Stomach smooth muscle (tissue), 2 donors: ENCODE results near the gene ELMO1.

Experiments
- H3K27ac ChIP-seq: one replicate; pipeline ENCODE4 v1.7.0; 2013; ENCODE audit warnings: mild to moderate bottlenecking, low read length, inconsistent platforms
- H3K27me3 ChIP-seq, 2 donors: one replicate each; pipeline ENCODE4 v1.7.0; 2013; ENCODE audit warnings: low read length in 2 of 2; ENCODE audit not compliant: insufficient read depth in 2 of 2, control insufficient read depth in 1 of 2
- H3K36me3 ChIP-seq, 2 donors: one replicate each; pipeline ENCODE4 v1.7.0; 2013; ENCODE audit warnings: low read length in 2 of 2; ENCODE audit not compliant: control insufficient read depth in 2 of 2, insufficient read depth in 2 of 2
- H3K4me1 ChIP-seq: one replicate; pipeline ENCODE4 v1.7.0; 2013; ENCODE audit warnings: low read length; ENCODE audit not compliant: control insufficient read depth, insufficient read depth
- H3K4me3 ChIP-seq, 2 donors: one replicate each; pipeline ENCODE4 v1.7.0; 2013; ENCODE audit warnings: low read length in 2 of 2
- H3K9ac ChIP-seq, 2 donors: one replicate each; pipeline ENCODE4 v1.7.0; 2013; ENCODE audit warnings: low read length in 2 of 2, mild to moderate bottlenecking in 1 of 2
- H3K9me3 ChIP-seq, 2 donors: one replicate each; pipeline ENCODE4 v1.7.0; 2013; ENCODE audit warnings: low read length in 2 of 2; ENCODE audit not compliant: control insufficient read depth in 2 of 2
- donor health status: healthy.
- donor health status: Pancreatic carcinoma.

Gene ELMO1

DNA sequence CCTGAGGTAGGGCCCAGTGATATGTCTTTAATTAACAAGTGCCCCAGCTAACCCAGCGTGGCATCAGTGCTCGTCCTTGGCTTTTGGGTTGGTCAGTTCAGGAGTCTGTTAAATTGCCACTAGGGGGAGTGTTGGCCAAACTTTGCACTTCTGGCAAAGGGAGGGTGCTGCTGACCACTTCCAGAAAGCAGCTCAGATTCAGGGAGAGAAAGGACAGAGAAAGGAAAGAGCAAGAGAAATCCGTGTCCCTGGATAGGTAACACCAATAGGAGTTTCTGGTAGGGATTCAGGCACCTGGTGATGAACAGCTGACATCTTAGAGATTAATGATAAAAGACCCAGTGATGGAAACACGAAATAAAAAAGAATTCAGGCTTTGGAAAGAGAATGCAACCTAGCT is 481.3 kb downstream of the ELMO1 start:
- Histone ChIP-seq H3K27ac (no peak overlapping the region), H3K4me1 (peaks cover 3% of the 10 kb centered on the region), H3K4me3 (no peak overlapping the region), H3K36me3 (no peaks in the 10 kb centered on the region), H3K9me3 (no peaks in the 10 kb centered on the region), H3K9ac (no peak overlapping the region), H3K27me3 (no peaks in the 10 kb centered on the region)

- Histone ChIP-seq H3K9ac (no peak overlapping the region), H3K27ac (no peak overlapping the region), H3K27me3 (no peaks in the 10 kb centered on the region), H3K36me3 (no peaks in the 10 kb centered on the region), H3K4me1 (peaks cover 3% of the 10 kb centered on the region), H3K4me3 (no peak overlapping the region), H3K9me3 (no peaks in the 10 kb centered on the region)
Observed at GRCh38 chr7:36966636-36967035, 482.0 kb downstream of the ELMO1 start.

DNA sequence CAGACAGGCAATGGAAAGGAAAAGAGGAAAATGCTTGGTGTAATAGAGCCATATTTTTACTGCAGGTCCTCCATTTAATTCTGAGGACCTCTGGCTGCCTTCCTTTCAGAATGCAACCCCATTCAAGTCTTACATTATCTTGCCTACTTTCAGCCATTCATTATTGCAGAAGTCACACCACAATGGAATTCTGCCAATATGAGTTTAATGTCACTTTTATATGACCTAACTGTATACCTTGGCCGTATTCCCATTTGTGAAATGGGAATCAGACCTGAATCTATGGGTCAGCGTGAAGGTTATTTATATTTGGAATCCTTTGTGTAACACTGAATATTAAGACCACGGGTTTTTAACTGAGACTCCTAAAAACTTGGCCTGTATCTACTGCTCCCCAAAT is 482.6 kb downstream of the ELMO1 start:
- Histone ChIP-seq H3K27me3 (no peaks in the 10 kb centered on the region), H3K9me3 (no peaks in the 10 kb centered on the region), H3K27ac (no peak overlapping the region), H3K36me3 (no peaks in the 10 kb centered on the region), H3K4me3 (no peak overlapping the region), H3K4me1 (peaks cover 3% of the 10 kb centered on the region), H3K9ac (no peak overlapping the region)

GRCh38 chr7:36965625-36966024 is 483.0 kb downstream of the ELMO1 start:
- no peaks in the 10 kb centered on the region for H3K27me3 ChIP-seq
- H3K9me3 ChIP-seq = no peaks in the 10 kb centered on the region
- no peak overlapping the region for H3K27ac ChIP-seq
- H3K4me1 ChIP-seq = peaks cover 3% of the 10 kb centered on the region
- no peak overlapping the region for H3K4me3 ChIP-seq
- no peak overlapping the region for H3K9ac ChIP-seq
- H3K36me3 ChIP-seq = no peaks in the 10 kb centered on the region

DNA sequence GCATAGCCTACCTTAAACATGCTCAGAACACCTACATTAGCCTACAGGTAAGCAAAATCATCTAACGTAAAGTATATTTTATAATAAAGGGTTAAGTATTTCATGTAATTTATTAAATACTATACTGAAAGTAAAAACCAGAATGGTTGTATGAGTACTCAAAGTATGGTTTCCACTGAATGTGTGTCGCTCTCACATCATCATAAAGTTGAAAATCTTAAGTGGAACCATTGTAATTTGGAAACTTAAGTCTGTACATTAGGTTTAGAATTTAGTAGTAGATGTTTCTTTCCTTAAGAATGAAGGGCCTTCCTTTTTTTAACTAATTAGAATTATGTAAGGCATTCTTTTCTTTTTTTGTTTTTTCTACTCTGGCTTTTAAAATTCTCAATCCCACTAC is 484.4 kb downstream of the ELMO1 start:
- Histone ChIP-seq H3K4me1 (peaks cover 3% of the 10 kb centered on the region), H3K36me3 (no peaks in the 10 kb centered on the region), H3K4me3 (no peak overlapping the region), H3K9ac (no peak overlapping the region), H3K27me3 (no peaks in the 10 kb centered on the region), H3K27ac (no peak overlapping the region), H3K9me3 (no peaks in the 10 kb centered on the region)

GRCh38 chr7:36962367-36962766 is 486.3 kb downstream of the ELMO1 start:
- no peaks in the 10 kb centered on the region for H3K9me3 ChIP-seq
- H3K36me3 ChIP-seq = no peaks in the 10 kb centered on the region
- no peak overlapping the region for H3K27ac ChIP-seq
- peaks cover 3% of the 10 kb centered on the region for H3K4me1 ChIP-seq
- H3K27me3 ChIP-seq = no peaks in the 10 kb centered on the region
- no peak overlapping the region for H3K4me3 ChIP-seq
- H3K9ac ChIP-seq = no peak overlapping the region

GRCh38 chr7:36961693-36962092 is 487.0 kb downstream of the ELMO1 start:
- peaks cover under 1% of the 10 kb centered on the region for H3K4me1 ChIP-seq
- no peak overlapping the region for H3K4me3 ChIP-seq

GRCh38 chr7:36961097-36961496 is 487.6 kb downstream of the ELMO1 start:
- H3K27ac ChIP-seq = no peak overlapping the region
- no peak overlapping the region for H3K4me3 ChIP-seq
- H3K4me1 ChIP-seq = no peaks in the 10 kb centered on the region
- no peaks in the 10 kb centered on the region for H3K9me3 ChIP-seq
- H3K9ac ChIP-seq = no peak overlapping the region
- no peaks in the 10 kb centered on the region for H3K36me3 ChIP-seq
- H3K27me3 ChIP-seq = no peaks in the 10 kb centered on the region

More at GRCh38 chr7:36961693-36962092, 487.0 kb downstream of the ELMO1 start:
- Histone ChIP-seq H3K9me3 (no peaks in the 10 kb centered on the region), H3K9ac (no peak overlapping the region), H3K27me3 (no peaks in the 10 kb centered on the region), H3K36me3 (no peaks in the 10 kb centered on the region), H3K27ac (no peak overlapping the region)

DNA sequence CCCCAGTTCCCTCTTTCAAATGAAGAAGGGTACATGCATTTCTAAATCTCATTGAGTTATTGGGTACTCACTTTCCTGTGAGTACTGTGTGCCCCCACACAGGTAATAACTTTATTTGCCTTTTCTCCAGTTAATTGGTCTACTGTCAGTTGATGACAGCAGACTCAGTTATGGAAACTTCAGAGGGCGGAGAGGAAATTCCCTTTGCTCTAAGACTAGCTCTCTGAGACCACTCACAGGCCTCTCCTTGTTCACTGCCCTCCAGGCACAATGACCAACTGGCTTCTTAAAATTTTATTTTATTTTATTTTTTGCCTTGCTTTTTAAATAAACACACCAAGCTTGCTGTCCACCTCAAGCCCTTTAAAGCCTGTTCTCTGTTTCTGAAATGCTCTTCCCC is 488.6 kb downstream of the ELMO1 start:
- H3K4me1 ChIP-seq = no peaks in the 10 kb centered on the region
- H3K27me3 ChIP-seq = no peaks in the 10 kb centered on the region
- H3K36me3 ChIP-seq = no peaks in the 10 kb centered on the region
- no peak overlapping the region for H3K4me3 ChIP-seq
- H3K27ac ChIP-seq = no peak overlapping the region
- H3K9me3 ChIP-seq = no peaks in the 10 kb centered on the region
- H3K9ac ChIP-seq = no peak overlapping the region

DNA sequence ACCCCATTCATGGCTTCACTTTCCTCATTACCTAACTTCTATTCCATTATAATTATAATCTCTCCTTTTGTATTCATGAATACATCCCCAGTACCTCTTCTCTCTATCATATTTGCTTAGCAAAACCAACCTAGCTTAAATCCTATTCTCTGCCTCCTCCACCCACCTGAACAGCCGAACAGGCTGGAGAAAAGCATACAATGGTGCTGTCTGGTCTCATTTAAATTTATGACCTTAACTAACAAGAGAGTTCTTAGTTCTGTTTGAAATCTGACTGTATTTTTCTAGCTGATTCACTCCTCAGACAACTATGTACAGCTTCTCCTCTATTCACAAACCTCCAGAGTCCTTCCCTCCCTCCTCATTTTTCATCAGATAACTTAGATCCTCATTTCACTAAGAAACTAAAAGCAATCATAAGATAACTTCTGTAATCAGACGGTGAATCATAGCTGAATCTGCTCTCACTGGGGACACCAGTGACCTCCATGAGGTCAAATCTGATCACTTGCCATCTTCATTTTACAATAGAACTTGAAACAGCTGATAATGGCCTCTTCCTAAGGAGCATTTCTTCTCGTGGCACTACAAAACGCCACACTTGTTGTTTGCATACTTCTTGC is 490.4 kb downstream of the ELMO1 start:
- no peak overlapping the region for H3K9ac ChIP-seq
- no peak overlapping the region for H3K27ac ChIP-seq
- no peaks in the 10 kb centered on the region for H3K4me1 ChIP-seq
- no peaks in the 10 kb centered on the region for H3K9me3 ChIP-seq
- no peak overlapping the region for H3K4me3 ChIP-seq
- H3K27me3 ChIP-seq = no peaks in the 10 kb centered on the region
- H3K36me3 ChIP-seq = no peaks in the 10 kb centered on the region

DNA sequence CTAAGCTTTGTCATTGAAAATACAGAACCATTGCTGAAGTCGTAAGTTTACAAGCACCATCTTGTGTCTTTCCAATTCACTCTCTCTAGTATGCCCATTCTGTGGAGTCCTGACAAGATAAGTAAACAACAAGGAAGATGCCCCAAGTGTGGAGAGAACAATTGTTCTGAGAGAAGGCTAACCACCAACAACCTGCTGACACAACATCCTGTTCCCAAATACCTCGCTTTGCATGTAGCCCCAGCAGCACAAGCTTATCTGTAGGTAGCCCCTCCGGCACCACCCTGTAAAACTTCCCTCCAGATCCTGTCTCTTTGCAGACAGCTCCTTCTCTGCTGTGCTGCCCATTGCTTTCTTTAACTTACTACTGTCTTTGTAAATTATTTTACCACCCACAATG is 491.0 kb downstream of the ELMO1 start:
- no peaks in the 10 kb centered on the region for H3K4me1 ChIP-seq
- no peaks in the 10 kb centered on the region for H3K27me3 ChIP-seq
- H3K36me3 ChIP-seq = no peaks in the 10 kb centered on the region
- H3K9me3 ChIP-seq = no peaks in the 10 kb centered on the region
- no peak overlapping the region for H3K9ac ChIP-seq
- no peak overlapping the region for H3K27ac ChIP-seq
- H3K4me3 ChIP-seq = no peak overlapping the region
